ENCODE measurements around the gene CAPG. TPM values are rescaled to one million over a fixed set of nuclear protein-coding genes. Genes with fewer than 3 reads are reported as not detected.

Gene CAPG
- total RNA-seq, 2 experiments from 2014 or later, result 8.1 to 9.8 TPM

- no peaks in the 10 kb centered on the region for H3K79me2 ChIP-seq (ENCODE audit: insufficient read depth, low read depth, low read length)
- no peak overlapping the region for H3K4me3 ChIP-seq (ENCODE audit: low read depth, low read length, poor library complexity, severe bottlenecking)
- H3K9me2 ChIP-seq (ENCODE audit: insufficient read depth, low read length), result no peaks in the 10 kb centered on the region
- ChIA-PET CTCF (ENCODE audit: unreplicated experiment) (no interaction called here), POLR2A (interaction anchor here (0.7 to 1.0 kb wide), 2 partner anchors 180 to 308 kb away, joined by 3 to 7 read pairs; no protein-coding TSS in a partner anchor)
- intact Hi-C loops (cut with micrococcal nuclease; ENCODE audit: unreplicated experiment), result no loop called here
- H3K4me2 ChIP-seq (ENCODE audit: low read length), result no peak overlapping the region
- no peak overlapping the region for H3K27ac ChIP-seq (ENCODE audit: low read depth, low read length, poor library complexity, severe bottlenecking)
- no peak overlapping the region for H2AFZ ChIP-seq (ENCODE audit: low read length)
- H3K36me3 ChIP-seq (ENCODE audit: insufficient read depth, low read length), result no peaks in the 10 kb centered on the region
- no peak for DNase-seq (ENCODE audit: low spot score)
- H3K9me3 ChIP-seq (ENCODE audit: low read length), result no peaks in the 10 kb centered on the region
- H3K4me1 ChIP-seq (ENCODE audit: insufficient read depth, low read length, poor library complexity, severe bottlenecking), result peaks cover 5% of the 10 kb centered on the region
- TF ChIP-seq EZH2phosphoT487 (IDR thresholded peaks at IDR 0.05; ENCODE audit: borderline replicate concordance, low read depth, low read length), result no peak
- no peak for TF ChIP-seq CTCF (conservative IDR thresholded peaks at IDR 0.05; ENCODE audit: low read length)
- BruUV-seq (replicated peaks), result no TSS peak
- H4K20me1 ChIP-seq (ENCODE audit: insufficient read depth, low read length), result no peaks in the 10 kb centered on the region
Observed at GRCh38 chr2:85425588-85425987, 15.4 kb upstream of the CAPG start.

- POLR2A ChIA-PET, result interaction anchor here (0.7 to 0.8 kb wide), 2 partner anchors 115 to 379 kb away, joined by 3 read pairs; partner anchors contain the start of gene MAT2A
- intact Hi-C loops (cut with micrococcal nuclease; ENCODE audit: unreplicated experiment), result no loop called here
- Histone ChIP-seq H3K4me1 (ENCODE audit: insufficient read depth, low read length, poor library complexity, severe bottlenecking) (peaks cover 22% of the 10 kb centered on the region), H3K27ac (ENCODE audit: low read depth, low read length, poor library complexity, severe bottlenecking) (no peak overlapping the region), H3K9me3 (ENCODE audit: low read length) (no peaks in the 10 kb centered on the region), H2AFZ (ENCODE audit: low read length) (no peak overlapping the region), H3K9me2 (ENCODE audit: insufficient read depth, low read length) (no peaks in the 10 kb centered on the region), H3K36me3 (ENCODE audit: insufficient read depth, low read length) (no peaks in the 10 kb centered on the region), H4K20me1 (ENCODE audit: insufficient read depth, low read length) (no peaks in the 10 kb centered on the region), H3K4me2 (ENCODE audit: low read length) (no peak overlapping the region), H3K4me3 (ENCODE audit: low read depth, low read length, poor library complexity, severe bottlenecking) (no peak overlapping the region), H3K79me2 (ENCODE audit: insufficient read depth, low read depth, low read length) (no peaks in the 10 kb centered on the region)
- CTCF ChIA-PET (ENCODE audit: unreplicated experiment), result no interaction called here
- TF ChIP-seq CTCF (conservative IDR thresholded peaks at IDR 0.05; ENCODE audit: low read length), result no peak
- TF ChIP-seq EZH2phosphoT487 (IDR thresholded peaks at IDR 0.05; ENCODE audit: borderline replicate concordance, low read depth, low read length), result no peak
- BruUV-seq (replicated peaks), result no TSS peak
- no peak for DNase-seq (ENCODE audit: low spot score)
Observed at GRCh38 chr2:85423525-85423924, 13.4 kb upstream of the CAPG start.

- no peak for DNase-seq (ENCODE audit: low spot score)
- Histone ChIP-seq H3K36me3 (ENCODE audit: insufficient read depth, low read length) (no peaks in the 10 kb centered on the region), H2AFZ (ENCODE audit: low read length) (no peak overlapping the region), H4K20me1 (ENCODE audit: insufficient read depth, low read length) (no peaks in the 10 kb centered on the region), H3K4me1 (ENCODE audit: insufficient read depth, low read length, poor library complexity, severe bottlenecking) (peaks cover 28% of the 10 kb centered on the region), H3K9me3 (ENCODE audit: low read length) (no peaks in the 10 kb centered on the region), H3K4me2 (ENCODE audit: low read length) (no peak overlapping the region), H3K9me2 (ENCODE audit: insufficient read depth, low read length) (no peaks in the 10 kb centered on the region), H3K27ac (ENCODE audit: low read depth, low read length, poor library complexity, severe bottlenecking) (no peak overlapping the region), H3K79me2 (ENCODE audit: insufficient read depth, low read depth, low read length) (no peaks in the 10 kb centered on the region), H3K4me3 (ENCODE audit: low read depth, low read length, poor library complexity, severe bottlenecking) (no peak overlapping the region)
- TF ChIP-seq CTCF (conservative IDR thresholded peaks at IDR 0.05; ENCODE audit: low read length) (no peak), EZH2phosphoT487 (IDR thresholded peaks at IDR 0.05; ENCODE audit: borderline replicate concordance, low read depth, low read length) (no peak)
- intact Hi-C loops (cut with micrococcal nuclease; ENCODE audit: unreplicated experiment), result no loop called here
- POLR2A ChIA-PET, result interaction anchor here (0.6 kb wide), 1 partner anchor 52 kb away, joined by 3 read pairs; no protein-coding TSS in a partner anchor
- BruUV-seq (replicated peaks), result no TSS peak
- CTCF ChIA-PET (ENCODE audit: unreplicated experiment), result interaction anchor here (1.2 kb wide), 1 partner anchor 130 kb away, joined by 8 read pairs; no protein-coding TSS in a partner anchor
Observed at GRCh38 chr2:85422072-85422457, 11.9 kb upstream of the CAPG start.
